ENCODE data around the gene TRIM4. TPM values are rescaled to one million over a fixed set of nuclear protein-coding genes. Genes with fewer than 3 reads are reported as not detected.
A peak's percentile ranks its signal among the peaks of the same experiment; 100 is the strongest.
"Not testable (repeated sequence)": the region's sequence is repeated elsewhere in the genome, so short reads cannot be mapped to it uniquely, and the experiment has no call there.

TRIM4 gene
- total RNA-seq, 2 donors from 2014 or later = 10.5 to 13.2 TPM

DNA sequence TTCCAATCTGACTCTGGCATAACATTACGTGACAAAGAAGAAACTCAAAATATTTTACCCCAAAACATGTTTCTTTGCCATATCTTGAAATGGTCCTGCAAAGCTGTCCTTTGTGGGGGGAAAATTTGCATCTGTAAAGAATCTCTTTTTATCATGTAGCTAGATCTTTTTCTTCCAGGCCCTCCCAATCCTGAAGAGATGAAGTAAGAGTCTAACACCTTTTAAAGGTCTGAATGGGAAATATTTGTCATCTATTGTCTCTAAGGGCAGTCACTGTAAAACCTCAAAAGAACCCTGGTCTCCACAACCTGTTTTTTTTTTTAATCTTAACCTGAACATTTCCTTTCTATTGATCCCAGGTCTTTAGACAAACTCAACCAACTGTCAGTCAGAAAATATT, 51.1 kb downstream of the TRIM4 start:
- Histone ChIP-seq H3K27me3 (ENCODE audit: control insufficient read depth, insufficient read depth, low read length, poor library complexity, severe bottlenecking) (no peaks in the 10 kb centered on the region), H3K4me1 (ENCODE audit: control insufficient read depth, insufficient read depth, low read length) (no peaks in the 10 kb centered on the region), H3K9me3 (ENCODE audit: control insufficient read depth, low read length) (peaks cover 10% of the 10 kb centered on the region), H3K4me3 (ENCODE audit: low read length) (peak overlapping the region; percentile 2), H3K27ac (ENCODE audit: low read depth, low read length) (no peak overlapping the region), H3K36me3 (ENCODE audit: control insufficient read depth, insufficient read depth, low read length) (no peaks in the 10 kb centered on the region), H3K9ac (ENCODE audit: extremely low read depth, low read length, poor library complexity, severe bottlenecking) (no peak overlapping the region)
- DNase-seq = no peak
- 80% methylated on average over 1 of the region's 1 CpG; no CpG with 5 or more reads in 1 of the 2 experiments for WGBS, 2 experiments (ENCODE audit: insufficient coverage in 1 of 2, insufficient read length in 1 of 2)
- Mint-ChIP-seq H3K36me3 (ENCODE audit: low read depth) (no peaks in the 10 kb centered on the region), H3K4me1 (peaks cover 12% of the 10 kb centered on the region), H3K27me3 (ENCODE audit: insufficient read depth) (no peaks in the 10 kb centered on the region), H3K27ac (no peak overlapping the region), H3K9me3 (peaks cover 11% of the 10 kb centered on the region), H3K4me3 (no peak overlapping the region)
- TF ChIP-seq, protein P1, sequence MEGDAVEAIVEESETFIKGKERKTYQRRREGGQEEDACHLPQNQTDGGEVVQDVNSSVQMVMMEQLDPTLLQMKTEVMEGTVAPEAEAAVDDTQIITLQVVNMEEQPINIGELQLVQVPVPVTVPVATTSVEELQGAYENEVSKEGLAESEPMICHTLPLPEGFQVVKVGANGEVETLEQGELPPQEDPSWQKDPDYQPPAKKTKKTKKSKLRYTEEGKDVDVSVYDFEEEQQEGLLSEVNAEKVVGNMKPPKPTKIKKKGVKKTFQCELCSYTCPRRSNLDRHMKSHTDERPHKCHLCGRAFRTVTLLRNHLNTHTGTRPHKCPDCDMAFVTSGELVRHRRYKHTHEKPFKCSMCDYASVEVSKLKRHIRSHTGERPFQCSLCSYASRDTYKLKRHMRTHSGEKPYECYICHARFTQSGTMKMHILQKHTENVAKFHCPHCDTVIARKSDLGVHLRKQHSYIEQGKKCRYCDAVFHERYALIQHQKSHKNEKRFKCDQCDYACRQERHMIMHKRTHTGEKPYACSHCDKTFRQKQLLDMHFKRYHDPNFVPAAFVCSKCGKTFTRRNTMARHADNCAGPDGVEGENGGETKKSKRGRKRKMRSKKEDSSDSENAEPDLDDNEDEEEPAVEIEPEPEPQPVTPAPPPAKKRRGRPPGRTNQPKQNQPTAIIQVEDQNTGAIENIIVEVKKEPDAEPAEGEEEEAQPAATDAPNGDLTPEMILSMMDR (conservative IDR thresholded peaks at IDR 0.05) = no peak

- not testable (repeated sequence) for H3K36me3 ChIP-seq (ENCODE audit: control insufficient read depth, insufficient read depth, low read length); H3K9me3 ChIP-seq (ENCODE audit: control insufficient read depth, low read length); H3K27ac Mint-ChIP-seq; H3K27ac ChIP-seq (ENCODE audit: low read depth, low read length); H3K27me3 ChIP-seq (ENCODE audit: control insufficient read depth, insufficient read depth, low read length, poor library complexity, severe bottlenecking); DNase-seq; H3K4me1 ChIP-seq (ENCODE audit: control insufficient read depth, insufficient read depth, low read length); H3K27me3 Mint-ChIP-seq (ENCODE audit: insufficient read depth); H3K9me3 Mint-ChIP-seq; H3K4me3 Mint-ChIP-seq; H3K36me3 Mint-ChIP-seq (ENCODE audit: low read depth); H3K9ac ChIP-seq (ENCODE audit: extremely low read depth, low read length, poor library complexity, severe bottlenecking)
- H3K4me1 Mint-ChIP-seq = peaks cover 12% of the 10 kb centered on the region
- H3K4me3 ChIP-seq (ENCODE audit: low read length) = peak overlapping the region; percentile 2
- 44 to 88% methylated on average over 2 of the region's 2 CpGs for WGBS, 2 experiments (ENCODE audit: insufficient coverage in 1 of 2, insufficient read length in 1 of 2)
Observed at GRCh38 chr7:99867477-99867876, 51.9 kb downstream of the TRIM4 start.

- Mint-ChIP-seq H3K4me3 (no peak overlapping the region), H3K27ac (no peak overlapping the region), H3K9me3 (peaks cover 8% of the 10 kb centered on the region), H3K4me1 (peaks cover 10% of the 10 kb centered on the region), H3K36me3 (ENCODE audit: low read depth) (no peaks in the 10 kb centered on the region), H3K27me3 (ENCODE audit: insufficient read depth) (no peaks in the 10 kb centered on the region)
- Histone ChIP-seq H3K36me3 (ENCODE audit: control insufficient read depth, insufficient read depth, low read length) (no peaks in the 10 kb centered on the region), H3K4me1 (ENCODE audit: control insufficient read depth, insufficient read depth, low read length) (no peaks in the 10 kb centered on the region), H3K9me3 (ENCODE audit: control insufficient read depth, low read length) (peaks cover 10% of the 10 kb centered on the region), H3K27ac (ENCODE audit: low read depth, low read length) (no peak overlapping the region), H3K27me3 (ENCODE audit: control insufficient read depth, insufficient read depth, low read length, poor library complexity, severe bottlenecking) (no peaks in the 10 kb centered on the region), H3K9ac (ENCODE audit: extremely low read depth, low read length, poor library complexity, severe bottlenecking) (no peak overlapping the region), H3K4me3 (ENCODE audit: low read length) (no peak overlapping the region)
- TF ChIP-seq, protein P1 (conservative IDR thresholded peaks at IDR 0.05) = no peak
- 75 to 84% methylated on average over 2 of the region's 2 CpGs for WGBS, 2 experiments (ENCODE audit: insufficient coverage in 1 of 2, insufficient read length in 1 of 2)
- DNase-seq = no peak
Observed at GRCh38 chr7:99863847-99864440, 55.4 kb downstream of the TRIM4 start.

All from endodermal cell (in vitro differentiated cells).